HEK293 (cell line): ENCODE measurements around the gene ZNF292.

Experiments
- CTCF ChIA-PET: fragments of 350-600 bp; formaldehyde crosslinking; extraction: SDS; loops from one replicate; lab custom pipeline; 2021; ENCODE audit warnings: antibody characterized with exemption; lab: Yijun Ruan, JAX
- POLR2A ChIA-PET: fragments of 300-600 bp; formaldehyde crosslinking; extraction: SDS; loops from one replicate; lab custom pipeline; 2020; ENCODE audit warnings: antibody characterized with exemption, inconsistent platforms; lab: Yijun Ruan, JAX
- H3K27ac ChIP-seq: fragments of 200-500 bp; sonication (Bioruptor generic); 2 replicates; pipeline ENCODE4 v1.5.1; 2014; ENCODE audit warnings: low read depth, low read length, control low read depth, inconsistent platforms; ENCODE audit errors: extremely low read depth
- H3K36me3 ChIP-seq, 2 experiments: fragments of 200-500 bp in 1 of 2; sonication (Bioruptor generic) in 1 of 2; 1 replicate in 1 of 2; 2 replicates in 1 of 2; pipeline ENCODE4 v1.5.1; 2014 to 2017; ENCODE audit warnings: inconsistent platforms in 2 of 2, low read length in 2 of 2; ENCODE audit not compliant: control insufficient read depth in 2 of 2, insufficient read depth in 1 of 2
- H3K4me1 ChIP-seq: fragments of 200-500 bp; sonication (Bioruptor generic); 2 replicates; pipeline ENCODE4 v1.5.1; 2014; ENCODE audit warnings: mild to moderate bottlenecking, low read length, inconsistent platforms; ENCODE audit not compliant: control insufficient read depth, insufficient read depth
- H3K4me3 ChIP-seq: 2 replicates; pipeline ENCODE4 v1.5.1; 2011; ENCODE audit warnings: low read depth, mild to moderate bottlenecking, control low read depth, low read length, moderate library complexity
- H3K9me3 ChIP-seq: fragments of 200-500 bp; sonication (Bioruptor generic); 2 replicates; pipeline ENCODE4 v1.5.1; 2014; ENCODE audit warnings: low read depth, low read length, inconsistent platforms; ENCODE audit not compliant: control insufficient read depth, insufficient read depth
- GLI4 ChIP-seq: fragments of 450-650 bp; formaldehyde crosslinking; IDR thresholded peaks from 2 replicates; pipeline ENCODE4 v1.5.1; 2016; ENCODE audit warnings: missing biosample characterization, missing genetic modification characterization
- GLIS2 ChIP-seq: fragments of 450-650 bp; formaldehyde crosslinking; IDR thresholded peaks from 2 replicates; pipeline ENCODE4 v1.5.1; 2016; ENCODE audit warnings: missing biosample characterization, missing genetic modification characterization
- PATZ1 ChIP-seq: fragments of 450-650 bp; formaldehyde crosslinking; IDR thresholded peaks from 2 replicates; pipeline ENCODE4 v1.5.1; 2016; ENCODE audit warnings: missing biosample characterization, missing genetic modification characterization
- PBX3 ChIP-seq: sonication (generic); formaldehyde crosslinking; IDR thresholded peaks from 2 replicates; pipeline ENCODE4 v1.8.1; 2022; ENCODE audit warnings: mild to moderate bottlenecking, moderate library complexity, missing genetic modification reagents
- PRDM4 ChIP-seq: fragments of 450-650 bp; formaldehyde crosslinking; IDR thresholded peaks from 2 replicates; pipeline ENCODE4 v1.5.1; 2017; ENCODE audit warnings: missing biosample characterization, missing genetic modification characterization
- RBAK ChIP-seq: fragments of 450-650 bp; formaldehyde crosslinking; IDR thresholded peaks from 2 replicates; pipeline ENCODE4 v1.5.1; 2016; ENCODE audit warnings: missing biosample characterization, missing genetic modification characterization
- SCRT2 ChIP-seq: fragments of 450-650 bp; formaldehyde crosslinking; IDR thresholded peaks from 2 replicates; pipeline ENCODE4 v1.5.1; 2016; ENCODE audit warnings: missing biosample characterization, missing genetic modification characterization
- ZBTB10 ChIP-seq: fragments of 450-650 bp; formaldehyde crosslinking; IDR thresholded peaks from 2 replicates; pipeline ENCODE4 v1.5.1; 2016; ENCODE audit warnings: missing biosample characterization, missing genetic modification characterization
- ZFHX2 ChIP-seq: fragments of 450-650 bp; formaldehyde crosslinking; conservative IDR thresholded peaks from 2 replicates; pipeline ENCODE4 v1.5.1; 2016; ENCODE audit warnings: missing biosample characterization, missing genetic modification characterization
- ZNF10 ChIP-seq: fragments of 450-650 bp; formaldehyde crosslinking; IDR thresholded peaks from 2 replicates; pipeline ENCODE4 v1.5.1; 2017; ENCODE audit warnings: missing biosample characterization, missing genetic modification characterization
- ZNF114 ChIP-seq: fragments of 450-650 bp; formaldehyde crosslinking; IDR thresholded peaks from 2 replicates; pipeline ENCODE4 v1.5.0; 2017; ENCODE audit warnings: missing biosample characterization, missing genetic modification characterization
- ZNF121 ChIP-seq: fragments of 450-650 bp; formaldehyde crosslinking; IDR thresholded peaks from 2 replicates; pipeline ENCODE4 v1.5.1; 2016; ENCODE audit warnings: missing biosample characterization, missing genetic modification characterization
- ZNF202 ChIP-seq: fragments of 450-650 bp; formaldehyde crosslinking; IDR thresholded peaks from 2 replicates; pipeline ENCODE4 v1.5.1; 2016; ENCODE audit warnings: missing biosample characterization, missing genetic modification characterization, borderline replicate concordance
- ZNF391 ChIP-seq: fragments of 450-650 bp; formaldehyde crosslinking; IDR thresholded peaks from 2 replicates; pipeline ENCODE4 v1.5.1; 2016; ENCODE audit warnings: low read depth, missing biosample characterization, missing genetic modification characterization, borderline replicate concordance
- ZNF398 ChIP-seq: fragments of 450-650 bp; formaldehyde crosslinking; IDR thresholded peaks from 2 replicates; pipeline ENCODE4 v1.5.1; 2017; ENCODE audit warnings: missing biosample characterization, missing genetic modification characterization
- ZNF404 ChIP-seq: fragments of 450-650 bp; formaldehyde crosslinking; IDR thresholded peaks from 2 replicates; pipeline ENCODE4 v1.5.1; 2017; ENCODE audit warnings: missing biosample characterization, missing genetic modification characterization
- ZNF449 ChIP-seq: fragments of 450-650 bp; formaldehyde crosslinking; IDR thresholded peaks from 2 replicates; pipeline ENCODE4 v1.5.1; 2017; ENCODE audit warnings: missing biosample characterization, mild to moderate bottlenecking, missing genetic modification characterization, moderate library complexity
- ZNF501 ChIP-seq: fragments of 450-650 bp; formaldehyde crosslinking; IDR thresholded peaks from 2 replicates; pipeline ENCODE4 v1.5.1; 2016; ENCODE audit warnings: missing biosample characterization, missing genetic modification characterization
- ZNF555 ChIP-seq: fragments of 450-650 bp; formaldehyde crosslinking; conservative IDR thresholded peaks from 2 replicates; pipeline ENCODE4 v1.5.1; 2017; ENCODE audit warnings: missing biosample characterization, mild to moderate bottlenecking, missing genetic modification characterization, inconsistent platforms
- ZNF624 ChIP-seq: fragments of 450-650 bp; formaldehyde crosslinking; IDR thresholded peaks from 2 replicates; pipeline ENCODE4 v1.5.1; 2017; ENCODE audit warnings: missing biosample characterization, missing genetic modification characterization
- ZNF660 ChIP-seq: fragments of 450-650 bp; IDR thresholded peaks from 2 replicates; pipeline ENCODE4 v1.5.1; 2018; ENCODE audit warnings: missing biosample characterization, mild to moderate bottlenecking, missing genetic modification characterization
- ZNF707 ChIP-seq: fragments of 450-650 bp; formaldehyde crosslinking; IDR thresholded peaks from 2 replicates; pipeline ENCODE4 v1.5.1; 2016; ENCODE audit warnings: missing biosample characterization, missing genetic modification characterization
- ZNF830 ChIP-seq: fragments of 450-650 bp; IDR thresholded peaks from 2 replicates; pipeline ENCODE4 v1.5.0; 2018; ENCODE audit warnings: missing biosample characterization, missing genetic modification characterization, low read depth, mild to moderate bottlenecking, moderate library complexity
- ZXDB ChIP-seq: fragments of 450-650 bp; formaldehyde crosslinking; IDR thresholded peaks from 2 replicates; pipeline ENCODE4 v1.5.1; 2016; ENCODE audit warnings: missing biosample characterization, missing genetic modification characterization

The ZNF292 gene

GRCh38 chr6:87155842-87156815, 764 bp downstream of the ZNF292 start:
- ChIA-PET CTCF (interaction anchor here (0.7 to 1.4 kb wide), 7 partner anchors 10 to 1958 kb away, joined by 3 to 4 read pairs (median 3); no protein-coding TSS in a partner anchor), POLR2A (no interaction called here)
- peak overlapping the region; percentile 77 for H3K27ac ChIP-seq
- H3K4me1 ChIP-seq = no peaks in the 10 kb centered on the region; the same call in 1 of the 2 replicates
- H3K36me3 ChIP-seq = peaks cover 2 to 7% of the 10 kb centered on the region in 2 experiments; a peak in 2 of 3 replicates
- peak overlapping the region; percentile 57 for H3K4me3 ChIP-seq
- H3K9me3 ChIP-seq = no peaks in the 10 kb centered on the region
- TF ChIP-seq PRDM4 (tag by site-specific recombination) (no peak), ZNF114 (no peak), ZNF624 (tag by site-specific recombination) (no peak), ZNF501 (no peak), ZNF398 (tag by site-specific recombination) (peak; percentile 64), ZNF391 (tag by site-specific recombination) (no peak), ZNF121 (tag by site-specific recombination) (no peak), GLI4 (0 out of 2 replicates have a peak, but pooled peaks have one; percentile 50), ZNF449 (tag by site-specific recombination) (no peak), ZNF404 (tag by site-specific recombination) (no peak), PATZ1 (0 out of 2 replicates have a peak, but pooled peaks have one; percentile 12), ZNF707 (tag by site-specific recombination) (0 out of 2 replicates have a peak, but pooled peaks have one; percentile 1), ZBTB10 (tag by site-specific recombination) (no peak), RBAK (no peak), ZNF555 (no peak), ZFHX2 (tag by site-specific recombination) (peak; percentile 97), ZNF202 (tag by site-specific recombination) (no peak), ZNF10 (peak; percentile 78), ZNF660 (tag by site-specific recombination) (peak; percentile 19; the same call in 1 of the 2 replicates), ZNF830 (tag by site-specific recombination) (no peak), GLIS2 (tag by site-specific recombination) (peak; percentile 57; the same call in 1 of the 2 replicates), PBX3 (CRISPR knock-in tag) (no peak), SCRT2 (tag by site-specific recombination) (peak; percentile 16; the same call in 1 of the 2 replicates), ZXDB (tag by site-specific recombination) (0 out of 2 replicates have a peak, but pooled peaks have one; percentile 9)
